HG02943 (cell line): ENCODE measurements around the gene BCL2A1.
A peak's percentile ranks its signal among the peaks of the same experiment; 100 is the strongest.
"Not testable (repeated sequence)": the region's sequence is repeated elsewhere in the genome, so short reads cannot be mapped to it uniquely, and the experiment has no call there.

Experiments used
- ATAC-seq: cut with Tn5 transposase; IDR thresholded peaks from one replicate; pipeline ENCODE4 v1.9.1; 2021; ENCODE audit warnings: mild to moderate bottlenecking, low read depth, moderate library complexity; ENCODE audit not compliant: unreplicated experiment

Gene BCL2A1

DNA sequence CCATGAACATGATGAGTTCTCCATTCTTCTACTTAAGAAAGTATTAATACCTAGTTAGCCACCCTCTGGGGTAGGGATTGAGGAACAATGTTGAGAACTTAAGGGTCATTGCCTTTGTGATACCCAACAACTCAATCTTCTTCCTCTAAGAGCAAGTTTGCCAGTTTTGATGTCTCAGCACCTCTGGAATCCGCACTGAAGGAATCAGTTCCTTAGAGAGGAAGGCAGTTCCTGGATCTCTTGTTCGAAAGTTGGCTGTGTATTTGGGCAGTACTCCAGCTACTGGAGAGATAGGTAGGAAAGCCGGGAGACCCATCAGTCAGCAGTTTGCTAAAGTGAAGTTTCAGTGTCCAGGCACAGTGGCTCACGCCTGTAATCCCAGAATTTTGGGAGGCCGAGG is 38.5 kb downstream of the BCL2A1 start:
- no peak for ATAC-seq

DNA sequence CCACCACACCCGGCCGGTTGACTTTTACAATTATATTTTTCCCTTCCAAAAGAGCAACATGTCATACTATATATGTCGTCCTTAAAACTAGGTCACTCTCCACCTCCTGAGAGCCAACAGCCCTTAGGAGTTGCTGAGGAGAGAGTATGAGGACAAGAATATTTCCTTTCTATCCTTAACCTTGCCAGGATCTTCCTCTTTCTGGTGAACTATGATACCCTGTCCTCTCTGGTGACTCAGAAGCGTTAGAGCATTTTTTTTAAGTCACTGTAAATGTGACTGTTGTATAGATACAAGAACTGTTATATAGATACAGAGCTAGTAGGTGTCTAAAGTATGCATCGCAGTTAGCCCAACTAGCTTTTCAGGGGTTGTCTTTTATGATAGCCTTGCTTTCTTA is 40.5 kb downstream of the BCL2A1 start:
- no peak for ATAC-seq

DNA sequence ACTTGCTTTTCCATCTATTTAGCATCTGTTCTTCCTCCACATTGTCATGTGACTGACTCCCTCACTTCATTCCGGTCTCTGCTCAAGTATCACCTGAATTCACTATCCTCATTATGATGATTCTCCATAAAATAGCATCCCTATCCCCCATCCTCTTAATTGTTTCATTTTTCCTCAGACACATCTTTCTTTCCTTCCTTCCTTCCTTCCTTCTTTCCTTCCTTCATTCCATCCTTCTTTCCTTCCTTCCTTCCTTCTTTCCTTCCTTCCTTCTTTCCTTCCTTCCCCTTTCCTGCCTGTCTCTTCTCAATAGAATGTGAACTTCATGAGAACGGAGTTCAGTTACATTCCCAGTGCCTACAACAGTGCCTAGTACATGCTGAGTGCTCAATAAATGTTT is 41.6 kb downstream of the BCL2A1 start:
- ATAC-seq = no peak

DNA sequence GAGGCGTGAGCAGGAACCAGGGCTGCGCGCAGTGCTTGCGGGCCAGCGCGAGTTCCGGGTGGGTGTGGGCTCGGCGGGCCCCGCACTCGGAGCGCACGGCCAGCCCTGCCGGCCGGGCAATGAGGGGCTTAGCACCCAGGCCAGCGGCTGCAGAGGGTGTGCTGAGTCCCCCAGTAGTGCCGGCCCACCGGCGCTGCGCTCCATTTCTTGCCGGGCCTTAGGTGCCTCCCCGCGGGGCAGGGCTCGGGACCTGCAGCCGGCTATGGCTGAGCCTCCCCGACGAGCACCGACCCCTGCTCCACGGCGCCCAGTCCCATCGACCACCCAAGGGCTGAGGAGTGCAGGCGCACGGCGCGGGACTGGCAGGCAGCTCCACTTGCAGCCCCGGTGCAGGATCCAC is 44.9 kb downstream of the BCL2A1 start:
- not testable (repeated sequence) for ATAC-seq

DNA sequence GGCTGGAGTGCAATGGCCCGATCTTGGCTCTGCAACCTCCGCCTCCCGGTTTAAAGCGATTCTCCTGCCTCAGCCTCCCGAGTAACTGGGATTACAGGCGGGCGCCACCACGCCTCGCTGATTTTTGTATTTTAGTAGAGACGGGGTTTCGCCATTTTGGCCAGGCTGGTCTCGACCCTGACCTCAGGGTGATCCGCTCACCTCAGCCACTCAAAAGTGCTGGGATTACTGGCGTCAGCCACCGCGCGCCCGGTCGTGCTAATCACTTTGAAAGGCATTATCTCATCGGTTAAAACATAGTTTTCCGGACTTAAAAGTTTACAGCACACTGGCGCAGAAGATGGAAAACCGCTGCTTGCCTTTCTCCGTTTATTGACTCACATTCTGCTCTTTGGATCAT is 46.6 kb downstream of the BCL2A1 start:
- no peak for ATAC-seq

DNA sequence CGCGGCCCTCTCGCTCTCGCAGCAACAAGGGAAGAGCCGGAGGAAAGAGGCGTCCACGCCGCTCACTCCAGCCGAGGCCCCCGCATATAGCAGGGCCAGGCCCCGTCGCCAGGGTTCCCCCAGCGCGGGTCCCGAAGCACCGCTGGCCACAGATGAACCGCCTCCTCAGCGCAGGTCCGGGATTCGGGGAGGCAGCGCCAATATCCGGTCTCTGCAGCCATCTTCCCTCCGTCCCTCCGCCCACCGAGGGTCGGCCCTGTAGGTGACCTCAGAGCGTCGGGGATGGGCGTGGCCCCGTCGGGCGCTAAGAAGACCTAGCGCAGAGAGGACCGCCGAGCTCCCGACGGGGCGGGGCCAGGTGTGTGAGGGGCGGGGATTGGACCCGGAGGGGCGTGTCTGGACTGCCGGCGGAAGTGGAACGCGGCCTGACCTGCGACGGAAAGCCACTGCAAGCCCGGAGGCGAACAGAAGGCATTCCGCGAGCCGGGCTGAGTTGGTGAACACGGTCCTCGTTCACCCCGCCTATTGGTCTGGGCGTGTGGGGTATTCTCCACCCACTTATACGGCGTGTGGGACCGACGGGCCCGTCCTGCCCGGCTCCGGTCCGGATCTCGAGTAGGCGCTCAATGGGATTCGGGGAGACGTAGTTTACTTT is 47.4 kb downstream of the BCL2A1 start:
- peak; percentile 96 for ATAC-seq

DNA sequence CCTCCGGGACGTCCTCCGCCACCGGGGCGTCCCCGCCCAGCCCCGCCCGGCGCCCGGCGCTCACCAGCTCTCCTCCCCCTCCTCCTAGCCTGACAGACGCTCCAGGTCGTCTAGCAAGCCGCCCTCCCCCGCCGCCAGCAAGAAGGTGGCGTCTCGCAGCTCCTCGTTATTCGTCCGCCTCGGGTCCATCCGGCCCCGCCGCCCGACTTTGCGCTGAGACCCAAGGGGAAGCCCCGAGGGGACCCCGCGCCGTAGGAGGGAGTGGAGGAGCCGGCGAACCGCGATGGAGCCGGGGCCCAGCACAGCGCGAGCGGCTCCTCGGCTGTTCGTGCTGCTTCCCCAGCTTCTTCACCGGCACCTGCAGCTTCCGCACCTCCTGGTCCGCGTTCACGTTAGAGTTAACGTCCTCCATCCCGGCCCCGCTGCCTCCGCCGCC is 47.9 kb downstream of the BCL2A1 start:
- ATAC-seq = peak; percentile 40

DNA sequence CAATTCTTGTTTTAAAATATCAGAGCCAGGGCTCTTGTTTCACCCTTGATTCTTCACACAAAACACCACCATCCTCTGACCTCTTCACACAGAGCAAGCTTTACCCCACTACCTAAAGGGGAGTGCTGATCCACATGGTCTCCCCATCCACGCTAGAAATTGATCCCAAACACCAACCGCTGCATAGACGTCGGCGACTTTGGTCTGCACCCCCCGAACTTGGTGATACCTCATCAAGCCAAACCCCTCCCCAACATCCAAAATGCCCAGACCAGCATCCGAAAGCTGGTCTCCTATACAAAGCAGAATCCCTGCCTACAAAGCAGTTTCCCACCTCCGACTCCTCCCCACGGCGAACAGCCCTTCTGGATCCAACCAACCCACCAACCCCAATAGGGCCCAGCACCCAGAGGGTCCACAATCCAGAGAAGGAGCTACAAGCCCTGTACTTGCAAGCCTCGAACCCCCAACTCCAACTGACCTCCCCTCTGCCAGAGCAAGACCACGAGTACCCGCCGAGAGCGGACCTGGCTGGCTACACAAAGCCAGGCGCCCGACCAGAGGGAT is 48.4 kb downstream of the BCL2A1 start:
- peak; percentile 3 for ATAC-seq

DNA sequence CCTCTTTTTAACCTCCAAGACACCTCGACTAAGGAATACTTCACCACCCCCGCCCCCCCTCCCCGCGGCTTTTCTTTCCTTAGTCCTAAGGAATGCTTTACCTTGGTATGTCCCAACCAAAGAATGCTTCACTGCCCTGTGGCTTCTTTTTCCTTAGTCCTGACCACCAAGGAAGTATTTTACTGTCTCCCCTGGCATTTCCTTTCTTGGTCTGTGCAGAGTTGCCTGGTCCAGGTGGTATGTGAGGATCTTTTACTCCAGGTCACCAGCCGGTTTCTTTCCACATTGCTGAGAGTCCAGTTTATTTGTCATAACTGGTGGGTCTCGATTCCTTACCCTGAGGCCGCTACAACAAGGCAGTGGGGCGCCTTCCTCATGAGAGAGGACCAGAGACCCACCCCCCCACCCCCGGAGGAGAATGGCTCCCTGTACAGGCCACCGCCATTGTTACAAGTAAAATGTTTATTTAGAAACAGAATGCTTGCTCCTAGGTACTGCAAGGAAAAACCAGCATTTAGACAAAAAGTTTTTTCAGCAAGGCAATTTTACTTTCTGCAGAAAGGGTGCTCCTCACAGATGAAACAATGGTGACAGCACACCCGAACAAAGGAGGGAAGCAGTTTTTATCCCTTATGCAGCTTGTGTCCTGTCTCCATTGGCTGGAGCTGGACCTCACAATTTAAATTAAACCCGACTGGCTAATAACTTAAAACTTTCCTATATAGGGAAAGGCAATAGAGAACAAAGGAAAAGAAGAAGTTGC is 51.1 kb downstream of the BCL2A1 start:
- ATAC-seq = no peak

DNA sequence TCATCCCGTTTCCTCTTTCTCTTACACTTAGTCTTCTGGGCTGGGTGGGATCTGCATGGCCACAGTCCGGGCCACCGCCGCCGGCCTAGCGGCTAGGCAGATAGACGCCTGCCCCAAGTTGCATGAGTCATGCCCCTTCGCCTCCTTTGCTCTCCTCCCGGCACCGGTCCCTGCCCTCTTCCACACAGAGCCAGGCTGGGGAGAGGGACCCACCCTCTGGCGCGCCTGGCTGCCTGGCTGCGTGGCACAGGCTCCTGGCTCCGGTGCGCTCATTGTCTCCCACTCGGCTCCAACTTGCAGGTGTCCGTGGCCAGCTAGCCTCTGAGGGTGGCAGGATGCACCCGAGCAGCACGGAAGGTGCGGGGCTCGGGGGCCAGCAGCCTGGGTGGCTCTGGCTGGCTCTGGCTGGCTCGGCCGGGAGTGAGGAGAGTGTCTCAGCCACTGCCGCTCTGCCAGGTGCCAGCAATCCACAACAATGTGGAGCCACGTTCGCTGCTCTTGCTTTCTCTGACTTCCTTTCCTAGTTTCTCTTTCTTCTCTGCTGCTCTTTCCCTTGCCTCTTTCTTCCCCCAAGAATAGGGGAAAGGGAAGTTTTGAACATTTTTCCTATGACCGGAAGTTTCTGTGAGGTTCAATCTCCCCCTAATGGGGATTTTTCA is 51.8 kb downstream of the BCL2A1 start:
- ATAC-seq = no peak

DNA sequence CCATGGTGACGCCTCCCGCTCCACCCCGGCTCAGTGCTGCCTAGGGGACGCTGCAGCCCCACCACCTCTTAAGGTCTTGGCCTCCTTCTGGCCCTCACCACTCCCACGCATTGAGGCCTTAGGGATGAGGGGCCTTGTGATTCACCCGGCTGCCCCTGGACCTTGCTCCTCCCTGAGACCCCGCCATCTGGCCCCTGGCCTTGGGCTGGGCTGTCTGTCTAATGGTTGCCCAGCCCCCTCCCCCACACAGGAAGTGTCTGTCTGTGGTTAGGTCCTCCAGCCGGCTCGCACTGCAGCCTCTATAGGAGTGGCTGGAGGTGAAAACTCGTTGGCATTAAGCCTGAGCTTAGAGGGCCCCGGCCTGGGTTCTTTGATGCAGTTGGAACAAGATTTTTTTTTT is 52.7 kb downstream of the BCL2A1 start:
- no peak for ATAC-seq

DNA sequence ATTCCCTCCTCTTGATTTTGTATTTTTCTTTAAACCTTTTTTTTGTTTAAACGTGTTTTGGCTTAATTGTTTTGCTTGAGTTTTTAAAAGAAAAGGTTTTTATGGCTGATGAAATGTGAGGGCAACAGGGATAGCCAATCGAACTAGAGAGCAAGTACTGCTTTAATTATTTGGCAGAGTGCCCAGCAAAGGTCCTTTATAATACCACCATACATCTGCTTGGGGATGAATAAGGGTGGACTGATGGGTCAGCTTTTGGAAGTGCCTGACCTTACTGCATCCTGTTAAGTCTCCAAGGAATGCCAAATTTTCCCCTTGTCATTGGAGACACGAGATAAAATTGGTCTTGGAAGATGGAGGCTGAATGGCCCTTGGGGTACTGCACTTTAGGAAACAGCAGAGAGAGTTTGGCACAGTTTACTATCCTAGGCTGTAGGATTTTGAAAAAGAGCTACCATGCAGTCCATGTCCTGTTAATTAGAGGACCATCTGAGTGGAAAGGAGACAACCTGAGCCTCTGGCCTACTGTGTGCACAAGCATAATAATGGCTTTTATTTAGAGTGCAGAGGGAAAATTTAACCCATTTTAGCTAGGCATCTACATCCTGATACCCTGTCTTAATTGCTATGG is 54.4 kb downstream of the BCL2A1 start:
- no peak for ATAC-seq

DNA sequence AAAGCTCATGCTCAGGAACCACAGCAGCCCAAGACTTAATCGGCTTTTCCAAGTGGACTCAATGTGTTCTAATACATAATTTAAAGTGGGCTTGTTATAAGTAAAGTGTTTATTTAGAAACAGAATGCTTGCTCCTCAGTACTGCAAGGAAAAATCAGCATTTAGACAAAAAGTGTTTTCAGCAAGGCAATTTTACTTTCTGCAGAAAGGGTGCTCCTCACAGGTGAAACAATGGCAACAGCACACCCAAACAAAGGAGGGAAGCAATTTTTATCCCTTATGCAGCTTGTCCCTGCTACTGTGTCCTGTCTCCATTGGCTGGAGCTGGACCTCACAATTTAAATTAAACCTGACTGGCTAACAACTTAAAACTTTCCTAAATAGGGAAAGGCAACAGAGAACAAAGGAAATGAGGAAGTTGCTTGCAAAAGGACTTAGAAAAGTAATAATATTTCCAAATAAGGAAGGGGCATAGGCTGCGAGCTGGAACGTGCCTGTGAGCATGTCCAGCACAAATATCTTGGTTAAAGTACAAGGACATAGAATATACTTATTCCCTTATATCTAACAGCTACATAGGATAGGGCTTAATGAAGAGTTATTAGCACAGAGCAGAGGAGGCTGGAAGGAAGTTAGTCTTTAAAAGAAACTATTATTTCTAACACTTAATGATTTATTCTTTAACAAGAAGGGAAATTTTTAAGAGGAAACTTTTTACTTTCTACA is 55.1 kb downstream of the BCL2A1 start:
- ATAC-seq = not testable (repeated sequence)

DNA sequence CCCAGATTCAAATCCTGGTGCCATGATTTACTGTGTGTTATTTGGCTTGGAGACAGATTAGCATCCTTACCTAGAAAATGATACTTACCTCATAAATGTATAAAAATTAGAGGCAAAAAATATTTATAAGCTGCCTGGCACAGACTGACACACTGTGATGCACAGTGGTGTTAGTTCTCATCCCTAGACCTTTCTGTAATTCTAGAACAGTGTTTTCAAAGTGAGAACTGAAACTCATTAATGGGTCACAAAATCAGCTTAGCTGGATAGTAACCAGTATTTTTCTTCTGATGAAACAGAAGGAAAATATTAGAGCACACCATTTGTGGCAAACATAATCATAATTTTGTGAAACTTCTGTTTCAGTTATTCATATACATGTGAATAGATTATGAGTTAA is 56.3 kb downstream of the BCL2A1 start:
- ATAC-seq = no peak
